ENCODE measurements around the gene CACNA1C.

The CACNA1C gene

DNA sequence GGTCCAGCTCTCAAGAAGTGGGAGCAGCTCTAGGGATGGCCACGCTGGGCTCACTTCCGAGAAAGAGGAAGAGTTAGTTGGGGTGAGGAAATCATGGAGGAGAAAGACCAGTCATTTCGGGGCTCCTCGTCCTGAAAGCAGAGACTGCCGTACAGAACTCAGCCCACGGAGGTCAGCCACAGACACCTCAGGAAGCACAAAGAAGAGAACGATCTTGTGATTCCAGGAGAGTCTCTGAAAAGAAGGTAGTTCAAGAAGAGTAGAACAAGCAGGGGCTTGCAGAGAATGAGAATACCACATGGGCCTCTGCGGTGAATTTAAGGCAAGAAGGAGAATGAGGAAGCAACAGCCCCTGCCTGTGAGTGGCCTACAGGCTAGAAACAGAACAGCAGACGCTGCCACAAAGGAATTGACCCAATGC, 311.9 kb downstream of the CACNA1C start:
- DNase-seq (ENCODE audit: low read depth in 2 of 2), result no peak

DNA sequence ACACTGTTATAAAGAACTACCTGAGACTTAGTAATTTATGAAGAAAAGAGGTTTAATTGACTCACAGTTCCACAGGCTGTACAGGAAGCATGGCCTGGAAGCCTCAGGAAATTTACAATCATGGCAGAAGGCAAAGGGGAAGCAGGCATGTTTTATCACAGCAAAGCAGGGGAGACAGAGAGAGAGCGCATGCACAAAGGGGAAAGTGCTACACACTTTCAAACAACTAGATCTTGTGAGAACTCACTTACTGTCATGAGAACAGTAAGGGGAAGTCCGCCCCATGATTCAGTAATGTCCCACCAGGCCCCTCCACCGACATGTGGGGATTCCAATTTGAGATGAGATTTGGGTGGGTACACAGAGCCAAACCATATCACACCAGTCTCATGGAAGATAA, 313.9 kb downstream of the CACNA1C start:
- DNase-seq (ENCODE audit: low read depth in 2 of 2), result no peak

DNA sequence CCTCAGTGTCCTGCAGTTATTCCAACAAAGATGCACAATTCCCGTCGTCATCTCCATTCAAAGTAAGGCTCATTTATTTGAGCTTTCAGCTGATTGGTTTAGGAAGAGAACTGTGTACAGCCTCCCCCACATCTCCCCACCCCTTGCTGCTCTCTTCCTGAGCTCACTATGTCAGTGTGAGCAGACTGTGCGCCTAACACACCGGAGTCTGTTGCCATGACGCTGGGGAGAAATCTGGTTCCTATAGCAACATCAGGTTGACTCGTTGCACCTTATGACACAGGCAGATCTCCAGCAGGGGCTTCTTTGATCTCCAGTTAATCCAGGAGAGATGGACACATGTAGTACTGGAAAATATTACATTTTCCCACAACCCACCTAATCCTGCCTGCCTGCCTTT, 319.4 kb downstream of the CACNA1C start:
- no peak for DNase-seq (ENCODE audit: low read depth in 2 of 2)

DNA sequence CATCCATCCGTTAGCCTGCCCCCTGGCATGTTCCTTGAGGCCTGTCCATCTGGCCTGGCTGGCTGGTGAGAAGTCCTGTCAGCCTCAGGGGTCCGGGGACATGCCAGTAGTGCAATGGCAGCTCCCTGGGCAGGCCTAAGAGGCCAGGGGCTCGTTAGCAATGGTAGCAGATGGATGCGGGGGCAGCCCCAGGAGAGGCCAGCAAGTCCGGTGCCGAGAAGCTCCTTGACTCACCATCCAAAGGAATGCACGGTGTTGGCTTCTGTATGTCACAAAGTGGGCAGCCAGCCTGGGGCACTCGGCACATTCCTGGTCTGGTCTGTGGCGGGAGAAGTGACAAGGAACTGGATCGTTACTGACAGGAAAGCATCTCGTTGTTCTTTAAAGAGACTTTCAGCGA, 319.9 kb downstream of the CACNA1C start:
- no peak for DNase-seq (ENCODE audit: low read depth in 2 of 2)

DNA sequence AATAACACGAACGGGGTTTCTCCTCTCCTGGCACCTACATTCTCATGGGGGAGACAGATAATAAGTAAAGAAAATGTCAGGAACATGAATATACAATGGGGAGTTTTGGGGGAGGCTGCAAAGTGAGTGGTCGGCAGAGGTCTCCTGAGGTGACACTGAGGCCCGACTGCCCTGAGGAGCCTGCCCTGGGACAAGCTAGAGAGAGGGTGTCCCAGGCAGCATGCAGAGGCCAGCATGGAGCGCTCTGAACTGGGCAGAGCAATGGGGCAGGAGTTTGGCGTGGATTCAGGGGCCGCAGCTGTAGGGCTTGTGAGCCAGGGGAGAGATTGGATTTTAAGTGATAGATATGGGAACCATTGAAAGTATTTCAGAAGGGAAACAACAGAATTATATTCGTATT, 320.5 kb downstream of the CACNA1C start:
- no peak for DNase-seq (ENCODE audit: low read depth in 2 of 2)

DNA sequence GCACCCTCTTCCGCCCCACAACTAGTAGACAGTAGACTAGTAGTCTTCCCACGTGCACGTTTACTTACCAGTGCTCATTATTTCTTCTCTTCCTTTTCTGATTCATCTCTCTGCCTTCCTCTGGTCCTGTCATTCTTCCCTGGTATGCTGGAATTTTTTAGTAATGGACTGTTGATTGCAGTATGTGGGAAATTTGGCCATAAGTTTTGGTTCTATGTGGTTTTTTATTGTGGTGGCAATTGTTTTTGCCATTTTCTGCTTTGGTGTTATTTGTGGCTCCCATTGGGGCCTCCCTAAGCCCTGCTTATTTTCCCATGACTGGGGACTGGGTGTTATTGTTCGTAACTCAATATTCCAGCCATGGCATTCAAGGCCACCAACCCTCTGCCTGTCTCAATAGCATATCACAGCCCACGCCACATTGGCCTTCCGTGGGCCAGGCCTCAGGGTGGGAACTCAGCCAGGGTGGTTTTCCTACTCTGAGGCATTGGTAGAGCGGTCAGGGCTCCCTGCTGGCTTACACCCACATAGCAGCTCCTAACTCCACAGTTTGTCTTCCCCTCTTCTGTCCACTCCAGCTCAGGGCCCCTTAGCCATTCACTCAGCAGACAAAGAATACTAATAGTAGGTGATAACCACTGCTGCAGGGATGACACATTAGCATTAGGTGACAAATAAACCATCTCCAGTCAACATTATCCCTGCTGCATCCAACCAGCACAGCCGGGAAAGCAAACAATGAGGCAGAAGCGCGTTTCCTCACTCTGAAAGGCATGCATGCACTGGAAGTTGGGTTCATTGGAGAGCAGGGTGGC, 321.5 kb downstream of the CACNA1C start:
- DNase-seq (ENCODE audit: low read depth in 2 of 2), result no peak

DNA sequence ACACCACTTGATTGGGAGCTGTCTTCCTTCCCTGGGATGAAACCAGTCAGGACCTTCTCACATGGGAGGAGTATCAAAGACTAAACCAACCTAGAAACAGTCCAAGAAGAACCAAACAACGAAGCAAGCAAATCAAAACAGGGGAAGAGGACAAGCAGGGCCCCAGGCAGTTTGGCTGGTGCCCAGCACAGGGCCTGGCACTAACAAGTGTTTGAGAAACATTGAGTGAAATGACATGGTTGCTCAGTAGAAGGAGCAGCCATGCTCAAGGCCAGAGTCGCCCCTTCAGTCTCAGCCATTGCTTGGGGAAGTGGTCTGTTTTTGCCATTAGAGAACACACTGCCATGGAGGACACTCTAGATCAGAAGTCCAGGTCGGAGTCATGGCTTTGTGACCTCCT, 323.1 kb downstream of the CACNA1C start:
- no peak for DNase-seq (ENCODE audit: low read depth in 2 of 2)

DNA sequence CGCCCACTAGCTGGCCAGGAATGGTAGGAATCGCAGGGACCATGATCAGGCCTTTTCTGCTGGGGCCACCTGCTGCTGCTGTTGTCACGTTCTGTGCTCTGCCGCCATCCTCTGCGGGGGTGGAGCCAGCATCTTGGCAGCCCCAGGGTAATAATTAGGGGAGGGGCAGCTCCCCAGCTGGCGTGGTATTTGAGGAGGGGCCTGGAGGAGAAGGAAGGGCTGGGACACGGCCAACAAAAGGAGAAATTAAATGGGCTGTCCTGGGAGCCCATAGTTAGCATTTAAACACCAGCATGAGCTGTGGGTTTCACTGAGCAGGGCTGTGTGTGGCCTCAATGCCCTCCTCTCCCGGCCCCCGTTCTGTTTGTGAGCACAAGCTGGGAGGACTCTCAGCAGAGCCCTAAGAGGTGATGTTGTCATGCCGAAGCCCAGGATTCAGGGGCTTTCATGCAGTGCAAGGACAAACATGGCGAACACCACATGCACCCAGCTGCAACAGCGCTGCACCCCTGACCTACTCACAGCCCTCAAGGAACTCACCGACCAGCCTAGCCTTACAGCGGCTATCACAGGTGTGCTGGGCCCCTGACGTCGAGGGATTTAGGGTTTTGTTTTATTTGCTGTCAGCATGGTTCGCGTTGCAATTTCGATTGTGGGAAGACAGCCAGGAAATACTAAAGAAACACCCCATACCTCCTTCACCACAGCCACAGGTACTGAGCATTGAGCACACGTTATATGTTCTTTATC, 324.3 kb downstream of the CACNA1C start:
- no peak for DNase-seq (ENCODE audit: low read depth in 2 of 2)

DNA sequence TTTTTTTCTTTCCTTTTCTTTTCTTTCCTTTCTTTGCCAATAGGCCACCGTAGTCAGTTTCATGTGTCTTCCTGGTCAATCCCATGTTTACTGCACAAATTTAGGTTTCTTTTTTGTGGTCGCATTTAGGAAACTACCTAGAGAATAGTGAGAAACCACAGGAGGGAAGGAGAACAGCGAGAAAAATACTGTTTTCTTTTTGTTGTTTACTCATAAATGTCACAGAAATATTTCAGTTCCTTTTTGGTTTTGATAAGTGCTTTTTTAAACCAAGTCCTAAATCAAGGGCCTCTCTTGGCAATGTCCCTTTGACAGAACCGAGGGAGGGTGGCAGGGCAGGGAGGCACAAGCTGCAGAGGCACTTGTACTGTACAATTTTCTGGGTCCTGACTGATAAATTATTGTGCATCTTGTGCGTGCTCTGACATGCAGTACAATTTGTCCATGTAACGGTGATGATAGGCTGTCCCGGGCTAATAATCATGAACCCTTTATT, 326.1 kb downstream of the CACNA1C start:
- no peak for DNase-seq (ENCODE audit: low read depth in 2 of 2)

DNA sequence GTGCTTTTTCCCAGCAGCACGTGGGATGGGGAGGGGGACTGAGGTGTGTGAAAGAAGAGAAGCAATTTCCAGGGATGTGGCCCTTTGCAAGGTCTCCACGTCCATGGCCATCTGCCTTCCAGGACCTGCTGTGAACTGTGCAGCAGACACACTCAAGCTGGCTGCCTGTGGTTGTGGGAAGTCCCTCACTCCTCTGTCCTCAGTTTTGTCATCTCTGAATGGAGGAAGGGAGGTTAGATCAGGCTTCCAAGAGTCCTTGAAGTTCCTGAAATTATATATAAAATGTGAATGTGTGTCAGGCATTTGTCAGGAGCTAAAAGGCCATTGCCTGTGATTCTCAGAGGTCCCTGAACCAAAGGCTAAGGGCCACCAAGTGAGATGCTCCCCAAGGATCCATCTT, 328.2 kb downstream of the CACNA1C start:
- DNase-seq (ENCODE audit: low read depth in 2 of 2), result no peak

DNA sequence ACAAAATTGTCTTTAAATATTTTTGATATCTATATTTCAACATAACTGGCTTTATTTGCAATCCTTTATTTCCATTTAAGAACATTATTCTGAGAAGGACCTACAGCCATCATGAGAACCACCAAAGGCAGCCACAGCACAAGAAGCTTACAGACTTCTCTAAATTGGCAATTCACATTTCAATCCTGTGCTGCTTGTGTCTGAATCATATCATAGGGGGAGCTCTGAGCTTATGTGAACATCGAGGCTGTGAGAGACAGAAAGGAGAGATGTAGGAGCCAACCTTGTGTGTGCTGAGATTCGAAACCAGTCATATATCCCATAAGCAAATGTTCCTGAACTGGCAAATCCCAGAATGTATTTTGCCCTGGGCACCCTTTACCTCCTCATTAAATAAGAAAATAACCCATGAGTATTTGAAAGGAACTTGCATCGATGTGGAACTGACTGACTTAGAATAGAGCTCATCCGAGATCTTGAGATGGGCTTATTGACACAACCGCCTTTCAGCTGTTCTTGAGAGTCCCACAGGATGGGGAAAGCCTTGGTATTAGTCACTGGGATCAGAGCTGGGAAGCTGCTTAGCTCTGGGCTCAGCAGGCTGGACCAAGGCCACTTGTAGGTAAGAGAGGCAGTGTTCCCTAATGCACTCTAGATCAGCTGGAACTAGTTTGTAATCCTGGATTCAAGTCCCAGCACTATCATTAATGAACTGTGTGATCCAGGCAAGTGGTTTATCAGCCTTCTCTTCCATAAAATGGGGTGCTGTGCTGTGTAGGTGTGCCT, 329.8 kb downstream of the CACNA1C start:
- DNase-seq (ENCODE audit: low read depth in 2 of 2), result no peak

DNA sequence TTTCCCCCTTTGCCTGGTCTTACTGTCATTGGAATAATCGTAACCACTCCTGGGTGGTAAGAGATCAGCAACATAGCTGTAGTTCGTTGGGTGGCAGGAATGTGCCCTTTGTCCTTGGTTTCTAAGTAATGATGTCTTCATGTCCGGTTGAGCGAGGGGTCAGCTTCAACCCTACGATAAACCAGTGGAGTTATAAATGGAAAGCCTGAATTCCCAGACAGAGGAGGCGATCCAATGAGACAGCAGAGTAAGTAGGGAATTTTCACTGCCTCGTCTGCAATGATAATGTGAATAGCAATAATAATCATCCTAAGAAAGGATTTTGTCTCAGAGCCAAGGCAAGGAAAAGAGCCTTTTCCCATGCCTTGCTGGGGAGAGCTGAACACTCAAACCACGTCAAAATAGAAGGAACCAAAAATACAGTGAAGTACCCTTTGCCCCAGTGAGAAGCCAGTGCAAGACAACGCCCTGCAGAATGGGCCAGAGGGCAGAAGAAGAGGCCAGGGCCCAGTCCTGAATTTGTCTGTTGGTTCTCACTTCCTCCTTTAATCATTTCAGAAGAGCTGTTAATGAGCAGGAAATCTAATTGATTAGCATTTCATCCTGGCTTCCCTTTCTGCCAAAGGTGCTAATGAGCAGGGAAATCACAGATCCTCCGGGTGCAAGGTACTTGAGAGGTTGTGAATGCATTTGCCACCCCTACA, 330.7 kb downstream of the CACNA1C start:
- DNase-seq (ENCODE audit: low read depth in 2 of 2), result no peak

DNA sequence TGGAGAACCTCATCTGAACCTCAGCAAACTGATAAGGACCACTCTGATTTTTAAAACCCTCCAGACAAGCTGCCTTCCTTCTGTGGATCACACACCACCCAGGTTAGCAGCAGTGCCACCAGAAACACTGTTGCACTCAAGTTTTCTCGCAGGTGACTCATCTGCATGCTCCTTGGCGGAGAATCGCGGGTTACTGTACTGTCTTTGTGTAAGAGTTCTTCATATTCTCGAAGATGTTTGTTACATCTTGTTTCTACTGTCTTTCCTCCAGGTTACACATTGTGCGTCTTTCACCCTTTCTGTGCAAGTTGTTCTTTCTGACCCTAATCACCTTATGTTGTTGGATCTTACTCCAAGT, 331.2 kb downstream of the CACNA1C start:
- DNase-seq (ENCODE audit: low read depth in 2 of 2), result no peak

DNA sequence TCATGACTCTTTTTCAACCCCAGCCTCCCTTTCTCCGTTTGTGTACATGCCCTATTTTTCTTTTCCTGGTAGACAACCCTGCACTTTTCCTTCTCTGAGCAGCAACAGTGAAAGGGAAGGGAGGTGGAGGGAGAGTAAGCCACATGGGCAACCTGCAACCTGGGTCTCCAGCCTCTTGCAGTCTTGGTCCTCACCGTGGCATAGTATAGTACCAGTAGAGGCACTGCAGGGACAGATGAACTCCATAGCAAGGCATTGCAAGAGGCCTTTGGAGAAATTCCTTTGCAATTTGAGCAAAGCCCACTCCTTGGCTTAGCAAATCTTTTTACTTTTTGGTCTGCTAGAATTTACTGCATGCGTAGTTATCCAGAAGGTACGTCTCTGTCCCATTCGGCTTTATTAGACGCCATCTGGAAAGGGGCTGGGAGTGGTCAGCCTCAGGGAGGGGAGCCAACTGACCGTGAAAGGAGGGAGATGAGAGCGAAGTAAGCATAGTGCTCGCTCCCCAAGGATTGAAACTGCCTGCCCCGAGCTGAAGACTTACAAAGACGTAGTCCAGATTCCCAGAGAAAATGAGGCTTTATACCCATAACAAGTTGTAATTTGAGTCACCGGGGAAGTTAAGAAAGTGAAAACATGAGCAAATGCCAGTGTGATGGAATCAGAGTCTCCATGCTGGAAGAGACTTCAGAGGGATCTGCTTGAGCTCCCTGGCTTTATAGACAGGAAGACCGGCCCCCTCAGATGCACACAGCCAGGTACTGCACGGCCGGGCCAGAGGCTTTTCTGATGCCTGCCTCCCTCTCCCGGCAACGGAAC, 332.0 kb downstream of the CACNA1C start:
- DNase-seq (ENCODE audit: low read depth in 2 of 2), result no peak

DNA sequence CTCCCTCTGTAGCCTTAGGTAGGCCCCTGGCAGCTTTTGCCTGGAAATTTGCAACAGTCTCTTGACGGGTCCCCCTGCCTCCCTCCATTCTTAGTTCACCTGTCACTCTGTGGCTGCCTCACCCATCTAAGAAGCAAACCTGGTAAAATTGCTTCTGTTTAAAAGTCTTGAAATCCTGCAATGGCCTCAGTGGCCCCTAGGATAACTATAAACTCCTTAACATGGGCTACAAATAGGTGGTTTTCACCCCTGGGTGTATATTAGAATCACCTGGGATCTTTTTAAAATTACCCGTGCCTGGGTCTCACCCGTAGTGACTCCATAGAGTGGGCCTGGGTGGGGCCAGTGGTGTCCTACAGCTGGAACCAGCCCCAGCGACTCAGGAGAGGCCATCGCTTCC, 332.7 kb downstream of the CACNA1C start:
- no peak for DNase-seq (ENCODE audit: low read depth in 2 of 2)

DNA sequence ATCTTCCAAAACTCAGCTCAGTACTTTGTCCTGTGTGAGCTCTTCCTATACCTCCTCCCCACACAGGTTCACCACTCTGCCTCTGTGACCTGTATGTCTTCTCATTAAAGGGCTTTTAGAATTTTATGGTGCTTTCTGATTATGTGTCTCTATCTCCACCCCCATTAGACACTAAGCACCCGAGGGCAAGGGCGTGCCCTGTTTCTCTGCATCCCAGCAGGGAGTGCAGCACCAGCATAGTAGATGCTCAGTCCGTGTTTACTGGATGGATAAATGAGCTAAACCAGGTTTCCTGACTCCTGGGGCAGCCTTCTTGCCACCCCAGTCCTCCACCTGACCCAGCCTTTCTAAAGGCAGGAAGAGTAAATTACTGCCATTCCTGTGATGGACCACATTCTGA, 333.8 kb downstream of the CACNA1C start:
- no peak for DNase-seq (ENCODE audit: low read depth in 2 of 2)

DNA sequence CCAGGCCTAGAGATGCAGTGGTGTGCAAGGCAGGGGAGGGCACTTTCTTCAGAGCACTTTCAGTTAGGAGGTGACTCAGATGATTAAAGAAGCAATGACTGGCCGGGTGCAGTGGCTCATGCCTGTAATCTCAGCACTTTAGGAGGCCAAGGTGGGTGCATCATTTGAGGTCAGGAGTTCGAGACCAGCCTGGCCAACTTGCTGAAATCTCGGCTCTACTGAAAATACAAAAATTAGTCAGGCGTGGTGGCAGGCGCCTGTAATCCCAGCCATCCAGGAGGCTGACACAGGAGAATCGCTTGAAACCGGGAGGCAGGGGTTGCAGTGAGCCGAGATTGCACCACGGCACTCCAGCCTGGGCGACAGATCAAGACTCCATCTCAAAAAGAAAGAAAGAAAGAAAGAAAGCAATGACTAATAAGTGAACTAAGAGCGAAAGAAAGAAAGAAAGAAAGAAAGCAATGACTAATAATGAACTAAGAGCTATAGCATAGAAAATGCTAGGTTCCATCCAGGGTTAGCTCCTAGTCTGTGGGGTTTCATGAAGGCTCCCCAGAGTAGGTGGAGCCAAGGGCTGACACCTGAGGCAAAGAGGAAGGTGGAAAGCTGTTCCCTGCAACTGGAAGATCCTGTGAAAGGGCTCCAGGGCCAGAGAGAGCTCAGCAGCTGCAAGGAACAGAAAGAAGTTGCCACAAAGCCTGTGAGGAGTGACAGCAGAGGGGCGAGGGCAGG, 334.5 kb downstream of the CACNA1C start:
- no peak for DNase-seq (ENCODE audit: low read depth in 2 of 2)

DNA sequence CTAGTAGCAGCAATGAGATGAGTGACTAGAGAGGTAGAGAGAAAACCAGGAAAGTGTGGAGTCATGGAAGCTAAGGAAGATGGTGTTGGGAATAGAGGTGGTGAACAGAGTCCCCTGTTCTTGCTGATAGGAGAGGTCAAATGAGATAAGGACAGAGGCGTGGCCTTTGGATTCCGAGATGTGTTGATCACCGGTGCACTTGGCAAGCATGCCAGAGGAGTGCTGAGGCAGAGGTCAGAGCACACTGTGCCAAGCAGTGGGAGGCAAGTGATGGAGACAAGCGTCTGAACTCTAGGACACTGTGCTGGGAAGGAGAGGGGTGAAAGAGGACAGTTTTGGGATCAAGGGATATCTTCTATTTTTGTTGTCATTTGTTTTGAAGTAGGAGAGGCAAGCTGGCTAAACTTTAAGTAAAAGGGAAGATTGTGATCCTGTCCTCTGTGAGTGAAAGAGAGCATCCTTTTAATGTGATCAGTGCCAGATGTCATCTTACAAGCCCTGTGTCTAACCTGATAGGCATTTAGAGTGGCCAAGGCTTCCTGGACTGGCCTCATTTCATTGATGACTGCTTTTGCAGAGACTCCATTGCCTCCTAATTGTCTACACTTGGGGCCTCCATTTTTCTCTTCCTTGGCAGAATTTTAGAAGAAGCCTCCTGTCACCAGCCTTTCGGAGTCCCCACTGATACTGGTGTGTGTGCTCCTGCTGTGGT, 336.4 kb downstream of the CACNA1C start:
- DNase-seq (ENCODE audit: low read depth in 2 of 2), result no peak

DNA sequence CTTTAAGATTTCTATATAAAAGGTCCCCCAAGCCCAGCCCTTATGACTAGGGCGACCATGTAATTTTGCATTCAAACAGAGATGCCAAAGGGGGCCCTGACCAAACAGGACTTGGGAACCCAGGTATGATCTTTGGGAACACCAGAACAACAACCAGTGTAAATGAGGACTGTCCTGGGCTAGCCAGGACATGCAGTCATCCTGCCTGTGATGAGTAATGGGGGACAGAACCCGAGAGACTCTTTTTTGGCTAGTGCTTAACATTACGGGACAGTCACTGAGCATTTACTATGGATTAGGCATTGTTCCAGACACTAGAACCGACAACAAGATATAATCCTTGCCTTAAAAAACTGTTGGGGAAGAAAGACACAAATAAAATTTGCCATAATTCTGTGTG, 337.3 kb downstream of the CACNA1C start:
- DNase-seq (ENCODE audit: low read depth in 2 of 2), result no peak

All from stimulated activated CD8-positive, alpha-beta memory T cell treated with anti-CD3 and anti-CD28 coated beads, Interleukin-2, amount 100 ng/mL, for 1 hour (primary cell).